Fibroblast of lung (primary cell): ENCODE measurements around the gene PTPRM. TPM values are rescaled to one million over a fixed set of nuclear protein-coding genes. Genes with fewer than 3 reads are reported as not detected.

Experiments used
- DNase-seq, 2 donors: peaks; one replicate each; pipeline versions ENCODE4 v3.0.0 to v3.0.0-alpha.2; 2010; ENCODE audit warnings: low read depth in 2 of 2
- H2AFZ ChIP-seq: 2 replicates; pipeline ENCODE4 v1.5.1; 2012; ENCODE audit warnings: low read length, control low read depth, inconsistent platforms
- H3K27ac ChIP-seq: 2 replicates; pipeline ENCODE4 v1.5.1; 2011; ENCODE audit warnings: low read length, control low read depth; ENCODE audit not compliant: insufficient read depth
- H3K27me3 ChIP-seq: 2 replicates; pipeline ENCODE4 v1.5.1; 2011; ENCODE audit warnings: mild to moderate bottlenecking, low read length; ENCODE audit not compliant: control insufficient read depth, insufficient read depth
- H3K36me3 ChIP-seq: 2 replicates; pipeline ENCODE4 v1.5.1; 2011; ENCODE audit warnings: low read length; ENCODE audit not compliant: control insufficient read depth, insufficient read depth
- H3K4me1 ChIP-seq: 2 replicates; pipeline ENCODE4 v1.5.1; 2011; ENCODE audit warnings: low read length; ENCODE audit not compliant: control insufficient read depth, insufficient read depth; ENCODE audit errors: extremely low read depth
- H3K4me2 ChIP-seq: 2 replicates; pipeline ENCODE4 v1.5.1; 2011; ENCODE audit warnings: low read length, control low read depth; ENCODE audit not compliant: insufficient read depth; ENCODE audit errors: extremely low read depth
- H3K4me3 ChIP-seq, 4 experiments: fragments of 200-600 bp in 1 of 4; sonication (generic) in 1 of 4; replicated peaks in 1 of 4; 2 replicates each; pipeline ENCODE4 v1.5.1; 2011 to 2016; ENCODE audit warnings: low read length in 4 of 4, low read depth in 3 of 4, mild to moderate bottlenecking in 3 of 4, control low read depth in 2 of 4, inconsistent platforms in 1 of 4, mixed read lengths in 1 of 4; ENCODE audit not compliant: insufficient read depth in 1 of 4; ENCODE audit errors: control extremely low read depth in 1 of 4
- H3K79me2 ChIP-seq: 2 replicates; pipeline ENCODE4 v1.5.1; 2012; ENCODE audit warnings: mild to moderate bottlenecking, low read length, inconsistent platforms; ENCODE audit not compliant: control insufficient read depth, insufficient read depth
- H3K9ac ChIP-seq: 2 replicates; pipeline ENCODE4 v1.5.1; 2011; ENCODE audit warnings: mild to moderate bottlenecking, low read length, control low read depth; ENCODE audit not compliant: insufficient read depth
- H3K9me3 ChIP-seq: 2 replicates; pipeline ENCODE4 v1.5.1; 2012; ENCODE audit warnings: low read depth, low read length; ENCODE audit not compliant: control insufficient read depth, insufficient read depth
- H4K20me1 ChIP-seq: 2 replicates; pipeline ENCODE4 v1.5.1; 2011; ENCODE audit warnings: low read length; ENCODE audit not compliant: control insufficient read depth, insufficient read depth; ENCODE audit errors: extremely low read depth
- CTCF ChIP-seq, 2 donors: IDR thresholded peaks in 1 of 2; conservative IDR thresholded peaks in 1 of 2; 1 replicate in 1 of 2; 2 replicates in 1 of 2; pipeline ENCODE4 v1.5.1; 2011 to 2012; ENCODE audit warnings: low read length in 2 of 2, control low read depth in 1 of 2, inconsistent platforms in 1 of 2, low read depth in 1 of 2, mild to moderate bottlenecking in 1 of 2
- EZH2 ChIP-seq: IDR thresholded peaks from 2 replicates; pipeline ENCODE4 v1.5.1; 2012; ENCODE audit warnings: low read length, control low read depth, mild to moderate bottlenecking; ENCODE audit errors: missing control alignments
- polyA plus RNA-seq, 2 donors: library from polyadenylated mRNA; depleted of rRNA in 1 of 2; stranded (reverse) in 1 of 2; unstranded in 1 of 2; fragments of >200 nt; gene quantifications; 2 replicates each; pipeline ENCODE4 v1.2.1, GENCODE V29; 2011 to 2012; ENCODE audit warnings: missing spikeins in 1 of 2
- total RNA-seq: library from RNA; depleted of rRNA; stranded (reverse); fragments of >200 nt; gene quantifications from 2 replicates; pipeline ENCODE4 v1.2.1, GENCODE V29; 2014

Gene PTPRM
- total and polyA plus RNA-seq, 2 donors (not counting 1 experiment from before 2014, with no cell fraction given): 86.6 to 87.0 TPM

- no peak overlapping the region for H3K4me3 ChIP-seq
- H3K4me2 ChIP-seq: no peak overlapping the region
- no peak overlapping the region for H3K27ac ChIP-seq
- no peaks in the 10 kb centered on the region for H3K4me1 ChIP-seq
- H3K9ac ChIP-seq: no peak overlapping the region
- H3K27me3 ChIP-seq: no peaks in the 10 kb centered on the region
- H4K20me1 ChIP-seq: no peaks in the 10 kb centered on the region
- H3K9me3 ChIP-seq: no peaks in the 10 kb centered on the region
- H3K36me3 ChIP-seq: no peaks in the 10 kb centered on the region
- no peaks in the 10 kb centered on the region for H3K79me2 ChIP-seq
- H2AFZ ChIP-seq: no peak overlapping the region
- no peak for TF ChIP-seq EZH2
- no peak for TF ChIP-seq CTCF (conservative IDR thresholded peaks at IDR 0.05 in 1 of 2, IDR thresholded peaks at IDR 0.05 in 1 of 2; ENCODE audit: low read depth in 1 of 2, low read length in 2 of 2)
- DNase-seq: no peak
Observed at GRCh38 chr18:8229040-8229439, 661.9 kb downstream of the PTPRM start.

GRCh38 chr18:8229787-8230186, 662.7 kb downstream of the PTPRM start:
- Histone ChIP-seq H3K27ac (no peak overlapping the region), H3K36me3 (no peaks in the 10 kb centered on the region), H3K79me2 (no peaks in the 10 kb centered on the region), H2AFZ (no peak overlapping the region), H3K4me1 (no peaks in the 10 kb centered on the region), H3K4me2 (no peak overlapping the region), H3K9me3 (no peaks in the 10 kb centered on the region), H4K20me1 (no peaks in the 10 kb centered on the region), H3K9ac (no peak overlapping the region), H3K4me3 (no peak overlapping the region), H3K27me3 (no peaks in the 10 kb centered on the region)
- TF ChIP-seq EZH2: no peak
- TF ChIP-seq CTCF (conservative IDR thresholded peaks at IDR 0.05 in 1 of 2, IDR thresholded peaks at IDR 0.05 in 1 of 2; ENCODE audit: low read depth in 1 of 2, low read length in 2 of 2): no peak
- peak in 1 of 2 donors; percentile 8 for DNase-seq

DNA sequence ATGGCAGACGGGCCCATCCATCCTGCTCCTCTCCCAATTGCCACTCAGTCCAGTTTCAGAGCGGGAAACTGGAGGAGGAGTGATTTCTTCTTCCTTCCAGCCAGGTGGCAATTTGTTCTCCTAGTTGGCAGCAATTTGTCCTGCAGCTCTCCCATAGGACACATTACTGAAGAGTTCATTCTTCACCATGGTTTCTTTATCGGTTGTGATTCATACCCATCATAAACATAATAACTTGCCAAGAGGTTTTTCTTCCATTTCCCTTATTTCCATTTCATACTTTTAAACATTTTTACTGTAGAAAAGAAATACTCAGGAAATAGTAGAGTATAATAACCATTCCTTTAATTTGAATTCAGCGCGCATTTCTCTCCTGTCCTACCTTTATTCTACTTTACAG, 664.2 kb downstream of the PTPRM start:
- H3K4me1 ChIP-seq: no peaks in the 10 kb centered on the region

More for the DNA sequence above, 664.2 kb downstream of the PTPRM start:
- H3K4me3 ChIP-seq: no peak overlapping the region
- no peaks in the 10 kb centered on the region for H3K36me3 ChIP-seq
- no peak overlapping the region for H3K4me2 ChIP-seq
- no peak overlapping the region for H2AFZ ChIP-seq
- no peaks in the 10 kb centered on the region for H3K79me2 ChIP-seq
- H3K27me3 ChIP-seq: no peaks in the 10 kb centered on the region
- H3K9me3 ChIP-seq: no peaks in the 10 kb centered on the region
- no peak overlapping the region for H3K9ac ChIP-seq
- peak; percentile 5 to 15 for DNase-seq
- TF ChIP-seq CTCF (conservative IDR thresholded peaks at IDR 0.05 in 1 of 2, IDR thresholded peaks at IDR 0.05 in 1 of 2; ENCODE audit: low read depth in 1 of 2, low read length in 2 of 2): no peak
- no peak for TF ChIP-seq EZH2
- H4K20me1 ChIP-seq: no peaks in the 10 kb centered on the region
- no peak overlapping the region for H3K27ac ChIP-seq
